Lower lobe of right lung (tissue), 2 donors: ENCODE measurements around the gene NEDD4L. TPM values are rescaled to one million over a fixed set of nuclear protein-coding genes. Genes with fewer than 3 reads are reported as not detected.

Experiments
- ATAC-seq, 2 donors: fragments of 200-7000 bp; cut with Tn5 transposase; one replicate each; pipeline ENCODE4 v1.9.1; 2020 to 2022; ENCODE audit warnings: mild to moderate bottlenecking in 2 of 2, moderate library complexity in 2 of 2
- DNase-seq: peaks from one replicate; pipeline ENCODE4 v3.0.0-alpha.2; 2020
- H3K27ac ChIP-seq: fragments of 200-600 bp; one replicate; pipeline ENCODE4 v1.8.0; 2022
- H3K27me3 ChIP-seq: fragments of 200-600 bp; one replicate; pipeline ENCODE4 v1.8.0; 2022; ENCODE audit warnings: low read depth
- H3K36me3 ChIP-seq: fragments of 200-600 bp; one replicate; pipeline ENCODE4 v1.8.0; 2022; ENCODE audit warnings: mild to moderate bottlenecking
- H3K4me1 ChIP-seq: fragments of 200-600 bp; one replicate; pipeline ENCODE4 v1.8.0; 2022
- H3K4me3 ChIP-seq: fragments of 200-600 bp; one replicate; pipeline ENCODE4 v1.8.0; 2022; ENCODE audit warnings: mild to moderate bottlenecking
- H3K9me3 ChIP-seq: fragments of 200-600 bp; one replicate; pipeline ENCODE4 v1.8.0; 2022
- intact Hi-C: fragments of 100-400 bp; cut with DNase I; formaldehyde crosslinking; loops from one replicate; pipeline ENCODE4 v1.11.0; 2022
- total RNA-seq: library from RNA; stranded (reverse); fragmentation: NEBNext Ultra II Directional; extraction: Animal tissue kit (Norgen Biotek cat#: 25700); gene quantifications from one replicate; pipeline ENCODE4 v1.2.1, GENCODE V29; 2021
- TF ChIP-seq, protein P1 (sequence below): fragments of 200-600 bp; IDR thresholded peaks from one replicate; pipeline ENCODE4 v1.8.0; 2022; ENCODE audit warnings: antibody characterized with exemption, mild to moderate bottlenecking
- donor health status: DM: no; HTN: yes; CAD: no; lungs with severe emphysema.

NEDD4L gene
- total RNA-seq, 1 donor from 2014 or later = 203 TPM

DNA sequence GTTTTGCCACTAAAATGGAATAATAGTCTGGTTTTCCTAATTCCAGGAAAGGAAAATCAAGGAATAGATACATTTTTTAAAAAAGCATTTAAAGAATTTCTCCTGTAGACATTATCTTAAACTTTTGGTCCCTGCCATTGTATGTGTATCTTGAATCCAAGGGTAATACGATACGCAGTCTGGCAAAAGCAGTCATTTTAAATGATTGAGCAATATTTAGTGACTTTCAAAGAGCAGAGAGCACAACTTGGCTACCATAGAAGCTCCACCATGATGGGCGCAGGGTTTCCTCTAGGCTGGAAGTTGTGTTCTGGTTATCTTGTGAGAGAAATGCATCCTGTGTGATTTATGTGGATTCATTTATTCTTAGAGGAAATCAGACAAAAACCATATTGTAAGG is 92.9 kb downstream of the NEDD4L start:
- Histone ChIP-seq H3K4me3 (no peak overlapping the region), H3K9me3 (no peaks in the 10 kb centered on the region), H3K36me3 (no peaks in the 10 kb centered on the region), H3K4me1 (peaks cover 9% of the 10 kb centered on the region), H3K27me3 (no peaks in the 10 kb centered on the region), H3K27ac (no peak overlapping the region)
- TF ChIP-seq, protein P1, sequence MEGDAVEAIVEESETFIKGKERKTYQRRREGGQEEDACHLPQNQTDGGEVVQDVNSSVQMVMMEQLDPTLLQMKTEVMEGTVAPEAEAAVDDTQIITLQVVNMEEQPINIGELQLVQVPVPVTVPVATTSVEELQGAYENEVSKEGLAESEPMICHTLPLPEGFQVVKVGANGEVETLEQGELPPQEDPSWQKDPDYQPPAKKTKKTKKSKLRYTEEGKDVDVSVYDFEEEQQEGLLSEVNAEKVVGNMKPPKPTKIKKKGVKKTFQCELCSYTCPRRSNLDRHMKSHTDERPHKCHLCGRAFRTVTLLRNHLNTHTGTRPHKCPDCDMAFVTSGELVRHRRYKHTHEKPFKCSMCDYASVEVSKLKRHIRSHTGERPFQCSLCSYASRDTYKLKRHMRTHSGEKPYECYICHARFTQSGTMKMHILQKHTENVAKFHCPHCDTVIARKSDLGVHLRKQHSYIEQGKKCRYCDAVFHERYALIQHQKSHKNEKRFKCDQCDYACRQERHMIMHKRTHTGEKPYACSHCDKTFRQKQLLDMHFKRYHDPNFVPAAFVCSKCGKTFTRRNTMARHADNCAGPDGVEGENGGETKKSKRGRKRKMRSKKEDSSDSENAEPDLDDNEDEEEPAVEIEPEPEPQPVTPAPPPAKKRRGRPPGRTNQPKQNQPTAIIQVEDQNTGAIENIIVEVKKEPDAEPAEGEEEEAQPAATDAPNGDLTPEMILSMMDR = no peak
- no peak for ATAC-seq
- intact Hi-C loops = no loop called here
- DNase-seq = no peak

GRCh38 chr18:58139459-58140386 is 95.7 kb downstream of the NEDD4L start:
- peaks cover 23% of the 10 kb centered on the region for H3K4me1 ChIP-seq
- ATAC-seq = no peak
- no peaks in the 10 kb centered on the region for H3K9me3 ChIP-seq
- no peak for DNase-seq
- intact Hi-C loops = no loop called here
- H3K36me3 ChIP-seq = no peaks in the 10 kb centered on the region
- H3K27ac ChIP-seq = peak overlapping the region; percentile 4
- no peak overlapping the region for H3K4me3 ChIP-seq
- H3K27me3 ChIP-seq = no peaks in the 10 kb centered on the region
- TF ChIP-seq, protein P1 = no peak

DNA sequence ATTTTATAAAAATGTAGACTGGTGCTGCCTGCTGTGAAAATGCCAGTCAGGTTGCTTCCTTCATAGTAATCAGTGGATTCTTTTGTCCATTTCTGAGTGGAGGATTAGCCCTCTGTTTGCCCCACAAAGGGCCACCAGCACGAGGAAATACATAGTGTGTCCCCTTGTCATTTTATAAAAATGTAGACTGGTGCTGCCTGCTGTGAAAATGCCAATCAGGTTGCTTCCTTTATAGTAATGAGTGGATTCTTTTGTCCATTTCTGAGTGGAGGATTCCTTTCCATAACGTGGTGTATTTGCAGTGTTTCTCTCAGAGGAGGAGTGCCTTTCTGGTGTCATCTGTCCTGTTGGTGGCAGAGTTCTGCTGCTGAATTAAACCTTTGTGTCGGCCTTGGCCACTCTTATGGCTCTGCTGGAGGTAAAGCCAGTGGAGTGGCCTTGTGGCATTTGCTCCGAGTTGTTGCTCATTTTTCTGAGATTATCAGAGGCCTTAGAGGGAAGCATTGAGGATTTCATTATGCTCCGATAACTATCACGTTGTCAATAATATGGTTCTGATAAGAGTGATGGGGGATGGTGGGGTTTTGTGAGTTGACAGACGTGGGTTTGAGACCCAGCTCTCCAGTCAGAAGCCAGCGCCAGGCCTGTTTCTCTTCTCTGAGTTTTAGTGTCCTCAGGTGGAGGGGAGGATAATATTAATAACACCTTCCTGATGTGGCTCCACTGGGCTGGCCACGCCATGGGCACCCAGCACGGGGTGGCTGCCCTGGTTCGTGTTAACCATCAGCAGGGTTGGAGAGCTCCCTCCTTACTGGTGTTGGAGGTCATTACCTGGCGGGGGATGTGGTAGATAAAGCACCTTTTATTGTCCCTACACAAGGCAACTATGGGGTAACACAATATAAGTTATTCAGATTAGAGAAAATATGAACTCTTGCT is 96.6 kb downstream of the NEDD4L start:
- Histone ChIP-seq H3K4me3 (no peak overlapping the region), H3K27me3 (no peaks in the 10 kb centered on the region), H3K9me3 (no peaks in the 10 kb centered on the region), H3K4me1 (peaks cover 23% of the 10 kb centered on the region), H3K27ac (peak overlapping the region; percentile 4), H3K36me3 (no peaks in the 10 kb centered on the region)
- ATAC-seq (peak in 1 of 2 donors; percentile 27), DNase-seq (no peak)
- TF ChIP-seq, protein P1 = no peak
- intact Hi-C loops = no loop called here

- Histone ChIP-seq H3K27me3 (no peaks in the 10 kb centered on the region), H3K4me1 (peaks cover 14% of the 10 kb centered on the region), H3K27ac (peak overlapping the region; percentile 32), H3K9me3 (no peaks in the 10 kb centered on the region), H3K4me3 (no peak overlapping the region), H3K36me3 (no peaks in the 10 kb centered on the region)
- ATAC-seq (no peak), DNase-seq (no peak)
- TF ChIP-seq, protein P1 = no peak
- intact Hi-C loops = no loop called here
Observed at GRCh38 chr18:58143386-58143785, 99.4 kb downstream of the NEDD4L start.

DNA sequence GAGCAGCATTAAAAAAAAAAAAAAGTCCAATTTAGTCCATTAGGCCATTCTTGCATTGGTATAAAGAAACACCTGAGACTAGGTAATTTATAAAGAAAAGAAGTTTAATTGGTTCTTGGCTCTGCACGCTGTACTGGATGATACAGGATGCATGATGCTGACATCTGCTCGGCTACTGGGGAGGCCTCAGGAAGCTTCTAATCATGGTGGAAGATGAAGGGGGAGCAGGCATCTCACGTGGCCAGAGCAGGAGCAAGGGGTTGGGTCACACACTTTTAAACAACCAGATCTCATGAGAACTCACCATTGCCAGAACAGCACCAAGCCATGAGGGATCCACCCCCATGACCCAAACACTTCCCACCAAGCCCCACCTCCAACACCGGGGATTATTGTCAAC is 100.1 kb downstream of the NEDD4L start:
- intact Hi-C loops = no loop called here
- peaks cover 21% of the 10 kb centered on the region for H3K4me1 ChIP-seq
- no peaks in the 10 kb centered on the region for H3K27me3 ChIP-seq
- no peaks in the 10 kb centered on the region for H3K36me3 ChIP-seq
- DNase-seq = no peak
- no peak for ATAC-seq
- no peaks in the 10 kb centered on the region for H3K9me3 ChIP-seq
- no peak overlapping the region for H3K4me3 ChIP-seq
- TF ChIP-seq, protein P1 = no peak
- H3K27ac ChIP-seq = no peak overlapping the region
